ENCODE results near the gene RHOBTB1. TPM values are rescaled to one million over a fixed set of nuclear protein-coding genes. Genes with fewer than 3 reads are reported as not detected.

Gene RHOBTB1
- total and polyA plus RNA-seq, 2 donors (not counting 1 experiment from before 2014, with no cell fraction given) = 19.8 to 42.6 TPM

GRCh38 chr10:60869652-60870415 lies 74.2 kb downstream of the RHOBTB1 start:
- Histone ChIP-seq H3K27ac (ENCODE audit: insufficient read depth, low read length) (no peak overlapping the region), H3K4me3 (replicated peaks in 1 of 4; ENCODE audit: control extremely low read depth in 1 of 4, insufficient read depth in 1 of 4, low read depth in 3 of 4, low read length in 4 of 4) (no peak overlapping the region), H3K36me3 (ENCODE audit: control insufficient read depth, insufficient read depth, low read length) (no peaks in the 10 kb centered on the region), H3K79me2 (ENCODE audit: control insufficient read depth, insufficient read depth, low read length) (no peaks in the 10 kb centered on the region), H3K9ac (ENCODE audit: insufficient read depth, low read length) (no peak overlapping the region), H3K4me1 (ENCODE audit: control insufficient read depth, extremely low read depth, insufficient read depth, low read length) (no peaks in the 10 kb centered on the region), H3K4me2 (ENCODE audit: extremely low read depth, insufficient read depth, low read length) (no peak overlapping the region), H3K9me3 (ENCODE audit: control insufficient read depth, insufficient read depth, low read depth, low read length) (no peaks in the 10 kb centered on the region), H3K27me3 (ENCODE audit: control insufficient read depth, insufficient read depth, low read length) (no peaks in the 10 kb centered on the region), H4K20me1 (ENCODE audit: control insufficient read depth, extremely low read depth, insufficient read depth, low read length) (no peaks in the 10 kb centered on the region), H2AFZ (ENCODE audit: low read length) (no peak overlapping the region)
- TF ChIP-seq, protein P1, sequence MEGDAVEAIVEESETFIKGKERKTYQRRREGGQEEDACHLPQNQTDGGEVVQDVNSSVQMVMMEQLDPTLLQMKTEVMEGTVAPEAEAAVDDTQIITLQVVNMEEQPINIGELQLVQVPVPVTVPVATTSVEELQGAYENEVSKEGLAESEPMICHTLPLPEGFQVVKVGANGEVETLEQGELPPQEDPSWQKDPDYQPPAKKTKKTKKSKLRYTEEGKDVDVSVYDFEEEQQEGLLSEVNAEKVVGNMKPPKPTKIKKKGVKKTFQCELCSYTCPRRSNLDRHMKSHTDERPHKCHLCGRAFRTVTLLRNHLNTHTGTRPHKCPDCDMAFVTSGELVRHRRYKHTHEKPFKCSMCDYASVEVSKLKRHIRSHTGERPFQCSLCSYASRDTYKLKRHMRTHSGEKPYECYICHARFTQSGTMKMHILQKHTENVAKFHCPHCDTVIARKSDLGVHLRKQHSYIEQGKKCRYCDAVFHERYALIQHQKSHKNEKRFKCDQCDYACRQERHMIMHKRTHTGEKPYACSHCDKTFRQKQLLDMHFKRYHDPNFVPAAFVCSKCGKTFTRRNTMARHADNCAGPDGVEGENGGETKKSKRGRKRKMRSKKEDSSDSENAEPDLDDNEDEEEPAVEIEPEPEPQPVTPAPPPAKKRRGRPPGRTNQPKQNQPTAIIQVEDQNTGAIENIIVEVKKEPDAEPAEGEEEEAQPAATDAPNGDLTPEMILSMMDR (conservative IDR thresholded peaks at IDR 0.05 in 1 of 2, IDR thresholded peaks at IDR 0.05 in 1 of 2; ENCODE audit: low read depth in 1 of 2, low read length in 2 of 2) = no peak
- TF ChIP-seq EZH2 (IDR thresholded peaks at IDR 0.05; ENCODE audit: low read length, missing control alignments) = no peak
- DNase-seq (ENCODE audit: low read depth in 2 of 2) = no peak

DNA sequence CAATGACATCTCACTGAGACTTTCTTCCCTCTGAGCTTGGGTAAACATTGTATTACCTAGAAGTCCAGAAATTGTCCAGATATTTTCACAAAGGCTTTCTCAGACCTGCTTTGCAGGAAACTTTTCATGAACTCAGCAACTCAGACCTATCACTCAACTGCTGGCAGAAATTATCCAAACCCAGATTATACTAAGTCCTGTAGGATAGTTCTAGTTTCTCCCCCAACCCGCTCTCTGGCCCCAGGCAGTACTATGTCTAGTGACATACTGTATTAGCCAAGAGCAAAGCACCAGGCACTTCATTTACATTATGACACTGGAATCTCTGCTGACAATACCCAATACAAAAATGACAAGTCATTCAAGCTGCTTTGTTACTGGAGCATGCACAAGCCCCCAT lies 75.0 kb downstream of the RHOBTB1 start:
- Histone ChIP-seq H3K4me1 (ENCODE audit: control insufficient read depth, extremely low read depth, insufficient read depth, low read length) (no peaks in the 10 kb centered on the region), H3K27ac (ENCODE audit: insufficient read depth, low read length) (no peak overlapping the region), H2AFZ (ENCODE audit: low read length) (no peak overlapping the region), H4K20me1 (ENCODE audit: control insufficient read depth, extremely low read depth, insufficient read depth, low read length) (no peaks in the 10 kb centered on the region), H3K9ac (ENCODE audit: insufficient read depth, low read length) (no peak overlapping the region), H3K36me3 (ENCODE audit: control insufficient read depth, insufficient read depth, low read length) (no peaks in the 10 kb centered on the region), H3K27me3 (ENCODE audit: control insufficient read depth, insufficient read depth, low read length) (no peaks in the 10 kb centered on the region), H3K79me2 (ENCODE audit: control insufficient read depth, insufficient read depth, low read length) (no peaks in the 10 kb centered on the region), H3K4me2 (ENCODE audit: extremely low read depth, insufficient read depth, low read length) (no peak overlapping the region), H3K9me3 (ENCODE audit: control insufficient read depth, insufficient read depth, low read depth, low read length) (no peaks in the 10 kb centered on the region), H3K4me3 (replicated peaks in 1 of 4; ENCODE audit: control extremely low read depth in 1 of 4, insufficient read depth in 1 of 4, low read depth in 3 of 4, low read length in 4 of 4) (no peak overlapping the region)
- no peak for DNase-seq (ENCODE audit: low read depth in 2 of 2)
- TF ChIP-seq, protein P1 (conservative IDR thresholded peaks at IDR 0.05 in 1 of 2, IDR thresholded peaks at IDR 0.05 in 1 of 2; ENCODE audit: low read depth in 1 of 2, low read length in 2 of 2) = no peak
- TF ChIP-seq EZH2 (IDR thresholded peaks at IDR 0.05; ENCODE audit: low read length, missing control alignments) = no peak

- TF ChIP-seq EZH2 (IDR thresholded peaks at IDR 0.05; ENCODE audit: low read length, missing control alignments) = no peak
- TF ChIP-seq, protein P1 (conservative IDR thresholded peaks at IDR 0.05 in 1 of 2, IDR thresholded peaks at IDR 0.05 in 1 of 2; ENCODE audit: low read depth in 1 of 2, low read length in 2 of 2) = no peak
- no peak overlapping the region for H3K4me3 ChIP-seq (replicated peaks in 1 of 4; ENCODE audit: control extremely low read depth in 1 of 4, insufficient read depth in 1 of 4, low read depth in 3 of 4, low read length in 4 of 4)
- no peaks in the 10 kb centered on the region for H3K27me3 ChIP-seq (ENCODE audit: control insufficient read depth, insufficient read depth, low read length)
- H3K36me3 ChIP-seq (ENCODE audit: control insufficient read depth, insufficient read depth, low read length) = no peaks in the 10 kb centered on the region
- H3K9ac ChIP-seq (ENCODE audit: insufficient read depth, low read length) = no peak overlapping the region
- no peaks in the 10 kb centered on the region for H3K4me1 ChIP-seq (ENCODE audit: control insufficient read depth, extremely low read depth, insufficient read depth, low read length)
- no peak overlapping the region for H3K4me2 ChIP-seq (ENCODE audit: extremely low read depth, insufficient read depth, low read length)
- no peaks in the 10 kb centered on the region for H3K79me2 ChIP-seq (ENCODE audit: control insufficient read depth, insufficient read depth, low read length)
- H3K9me3 ChIP-seq (ENCODE audit: control insufficient read depth, insufficient read depth, low read depth, low read length) = no peaks in the 10 kb centered on the region
- no peak overlapping the region for H2AFZ ChIP-seq (ENCODE audit: low read length)
- no peak for DNase-seq (ENCODE audit: low read depth in 2 of 2)
- H4K20me1 ChIP-seq (ENCODE audit: control insufficient read depth, extremely low read depth, insufficient read depth, low read length) = no peaks in the 10 kb centered on the region
- H3K27ac ChIP-seq (ENCODE audit: insufficient read depth, low read length) = no peak overlapping the region
These were observed 78.7 kb downstream of the RHOBTB1 start for GRCh38 chr10:60865198-60865783.
